Panc1 (cell line): ENCODE results near the gene NFATC2. TPM values are rescaled to one million over a fixed set of nuclear protein-coding genes. Genes with fewer than 3 reads are reported as not detected.
A peak's percentile ranks its signal among the peaks of the same experiment; 100 is the strongest.

Experiments used
- ATAC-seq: fragments of 200-7000 bp; cut with Tn5 transposase; 2 replicates; pipeline ENCODE4 v1.9.1; 2020; ENCODE audit warnings: mild to moderate bottlenecking, moderate library complexity
- BruUV-seq: library from RNA; stranded (reverse); fragments of 400-500 nt; replicated peaks from 2 replicates; lab custom pipeline; 2021; lab: Mats Ljungman, UMichigan
- CTCF ChIA-PET: fragments of 300-600 bp; sonication (Branson Sonifier 250); formaldehyde crosslinking; loops from one replicate; lab custom pipeline; 2022; ENCODE audit warnings: antibody characterized with exemption; lab: Charles Lee
- POLR2A ChIA-PET: fragments of 300-600 bp; sonication (Branson Sonifier 250); formaldehyde crosslinking; loops from one replicate; lab custom pipeline; 2022; ENCODE audit warnings: antibody characterized with exemption; lab: Charles Lee
- DNase-seq: peaks from one replicate; pipeline ENCODE4 v3.0.0-alpha.2; 2010; ENCODE audit warnings: low read depth, low spot score
- H3K27ac ChIP-seq: 2 replicates; pipeline ENCODE4 v1.5.1; 2011; ENCODE audit warnings: mild to moderate bottlenecking, low read length, inconsistent platforms
- H3K27me3 ChIP-seq: fragments of 200-500 bp; sonication (Bioruptor generic); 2 replicates; pipeline ENCODE4 v1.6.0; 2014; ENCODE audit warnings: low read length, inconsistent platforms; ENCODE audit not compliant: control insufficient read depth, insufficient read depth
- H3K36me3 ChIP-seq: fragments of 200-500 bp; sonication (Bioruptor generic); 2 replicates; pipeline ENCODE4 v1.5.1; 2014; ENCODE audit warnings: inconsistent platforms, mild to moderate bottlenecking, low read length, moderate library complexity; ENCODE audit not compliant: control insufficient read depth, insufficient read depth
- H3K4me1 ChIP-seq: 2 replicates; pipeline ENCODE4 v1.5.1; 2011; ENCODE audit warnings: inconsistent platforms, mild to moderate bottlenecking, low read length, moderate library complexity; ENCODE audit not compliant: control insufficient read depth, insufficient read depth
- H3K4me3 ChIP-seq, 2 experiments: 2 replicates each; pipeline ENCODE4 v1.5.1; 2011 to 2012; ENCODE audit warnings: low read depth in 2 of 2, low read length in 2 of 2, mild to moderate bottlenecking in 2 of 2, inconsistent platforms in 1 of 2, moderate library complexity in 1 of 2
- H3K9me3 ChIP-seq: fragments of 200-500 bp; sonication (Bioruptor generic); 2 replicates; pipeline ENCODE4 v1.5.1; 2014; ENCODE audit warnings: low read depth, mild to moderate bottlenecking, inconsistent platforms, low read length, moderate library complexity; ENCODE audit not compliant: control insufficient read depth, insufficient read depth
- POLR2AphosphoS5 ChIP-seq: IDR thresholded peaks from 2 replicates; pipeline ENCODE4 v1.6.1; 2012; ENCODE audit warnings: mild to moderate bottlenecking, low read depth, low read length, moderate library complexity
- SIN3A ChIP-seq: IDR thresholded peaks from 2 replicates; pipeline ENCODE4 v1.6.1; 2012; ENCODE audit warnings: low read depth, mild to moderate bottlenecking, low read length, moderate library complexity, borderline replicate concordance; ENCODE audit not compliant: insufficient read depth
- TCF7L2 ChIP-seq: IDR thresholded peaks from 2 replicates; pipeline ENCODE4 v1.6.1; 2011; ENCODE audit warnings: mild to moderate bottlenecking, low read depth, low read length, inconsistent platforms
- in situ Hi-C: cut with HindIII; loops from 2 replicates; pipeline ENCODE4 v1.10.0; 2016; ENCODE audit warnings: low sequenced_read_pairs, low pct_unique_long_range_greater_than_20kb
- intact Hi-C: fragments of 100-400 bp; cut with micrococcal nuclease; formaldehyde crosslinking; loops from one replicate; pipeline ENCODE4 v1.10.0; 2022; ENCODE audit not compliant: unreplicated experiment
- total RNA-seq: library from RNA; stranded (reverse); gene quantifications from one replicate; pipeline ENCODE4 v1.2.1, GENCODE V29; 2021; ENCODE audit not compliant: unreplicated experiment
- TF ChIP-seq, protein P1 (sequence below), 2 experiments: IDR thresholded peaks; 2 replicates each; pipeline ENCODE4 v1.6.1; 2011 to 2012; ENCODE audit warnings: low read depth in 2 of 2, control low read depth in 1 of 2, low read length in 1 of 2, mild to moderate bottlenecking in 1 of 2, moderate library complexity in 1 of 2; ENCODE audit not compliant: insufficient read depth in 1 of 2
- TF ChIP-seq, protein P2 (sequence below): fragments of 450-650 bp; IDR thresholded peaks from 2 replicates; pipeline ENCODE4 v1.5.1; 2017; ENCODE audit warnings: mild to moderate bottlenecking

The NFATC2 gene
- total RNA-seq, 1 experiment from 2014 or later: 10.6 TPM

DNA sequence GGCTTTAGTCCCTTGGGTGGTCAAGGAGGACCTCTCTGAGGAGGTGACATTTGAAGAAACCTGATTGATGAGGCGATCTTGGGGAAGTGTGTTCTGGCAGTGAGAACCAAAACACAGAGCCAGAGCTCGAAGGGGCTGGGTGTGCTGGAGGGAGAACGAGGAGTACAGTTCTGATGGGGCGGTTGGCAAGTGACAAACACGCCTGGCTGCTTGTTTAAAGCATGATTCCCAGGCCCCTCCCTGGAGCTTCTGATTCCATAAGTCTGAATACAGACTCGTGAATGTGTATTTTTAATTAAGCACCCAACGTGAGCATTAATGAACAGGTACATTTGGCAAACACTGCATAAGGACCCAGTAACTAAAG lies 886 bp upstream of the NFATC2 start:
- CTCF ChIA-PET: no interaction called here
- Histone ChIP-seq H3K4me3 (no peak overlapping the region), H3K27ac (no peak overlapping the region), H3K36me3 (no peaks in the 10 kb centered on the region), H3K4me1 (peaks cover 20% of the 10 kb centered on the region), H3K27me3 (no peaks in the 10 kb centered on the region), H3K9me3 (no peaks in the 10 kb centered on the region)
- no peak for ATAC-seq
- TF ChIP-seq POLR2AphosphoS5: no peak
- TF ChIP-seq TCF7L2: no peak
- TF ChIP-seq, protein P1, sequence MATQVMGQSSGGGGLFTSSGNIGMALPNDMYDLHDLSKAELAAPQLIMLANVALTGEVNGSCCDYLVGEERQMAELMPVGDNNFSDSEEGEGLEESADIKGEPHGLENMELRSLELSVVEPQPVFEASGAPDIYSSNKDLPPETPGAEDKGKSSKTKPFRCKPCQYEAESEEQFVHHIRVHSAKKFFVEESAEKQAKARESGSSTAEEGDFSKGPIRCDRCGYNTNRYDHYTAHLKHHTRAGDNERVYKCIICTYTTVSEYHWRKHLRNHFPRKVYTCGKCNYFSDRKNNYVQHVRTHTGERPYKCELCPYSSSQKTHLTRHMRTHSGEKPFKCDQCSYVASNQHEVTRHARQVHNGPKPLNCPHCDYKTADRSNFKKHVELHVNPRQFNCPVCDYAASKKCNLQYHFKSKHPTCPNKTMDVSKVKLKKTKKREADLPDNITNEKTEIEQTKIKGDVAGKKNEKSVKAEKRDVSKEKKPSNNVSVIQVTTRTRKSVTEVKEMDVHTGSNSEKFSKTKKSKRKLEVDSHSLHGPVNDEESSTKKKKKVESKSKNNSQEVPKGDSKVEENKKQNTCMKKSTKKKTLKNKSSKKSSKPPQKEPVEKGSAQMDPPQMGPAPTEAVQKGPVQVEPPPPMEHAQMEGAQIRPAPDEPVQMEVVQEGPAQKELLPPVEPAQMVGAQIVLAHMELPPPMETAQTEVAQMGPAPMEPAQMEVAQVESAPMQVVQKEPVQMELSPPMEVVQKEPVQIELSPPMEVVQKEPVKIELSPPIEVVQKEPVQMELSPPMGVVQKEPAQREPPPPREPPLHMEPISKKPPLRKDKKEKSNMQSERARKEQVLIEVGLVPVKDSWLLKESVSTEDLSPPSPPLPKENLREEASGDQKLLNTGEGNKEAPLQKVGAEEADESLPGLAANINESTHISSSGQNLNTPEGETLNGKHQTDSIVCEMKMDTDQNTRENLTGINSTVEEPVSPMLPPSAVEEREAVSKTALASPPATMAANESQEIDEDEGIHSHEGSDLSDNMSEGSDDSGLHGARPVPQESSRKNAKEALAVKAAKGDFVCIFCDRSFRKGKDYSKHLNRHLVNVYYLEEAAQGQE (IDR thresholded peaks at IDR 0.05; ENCODE audit: insufficient read depth in 1 of 2, low read depth in 2 of 2, low read length in 1 of 2): no peak
- TF ChIP-seq, protein P2, sequence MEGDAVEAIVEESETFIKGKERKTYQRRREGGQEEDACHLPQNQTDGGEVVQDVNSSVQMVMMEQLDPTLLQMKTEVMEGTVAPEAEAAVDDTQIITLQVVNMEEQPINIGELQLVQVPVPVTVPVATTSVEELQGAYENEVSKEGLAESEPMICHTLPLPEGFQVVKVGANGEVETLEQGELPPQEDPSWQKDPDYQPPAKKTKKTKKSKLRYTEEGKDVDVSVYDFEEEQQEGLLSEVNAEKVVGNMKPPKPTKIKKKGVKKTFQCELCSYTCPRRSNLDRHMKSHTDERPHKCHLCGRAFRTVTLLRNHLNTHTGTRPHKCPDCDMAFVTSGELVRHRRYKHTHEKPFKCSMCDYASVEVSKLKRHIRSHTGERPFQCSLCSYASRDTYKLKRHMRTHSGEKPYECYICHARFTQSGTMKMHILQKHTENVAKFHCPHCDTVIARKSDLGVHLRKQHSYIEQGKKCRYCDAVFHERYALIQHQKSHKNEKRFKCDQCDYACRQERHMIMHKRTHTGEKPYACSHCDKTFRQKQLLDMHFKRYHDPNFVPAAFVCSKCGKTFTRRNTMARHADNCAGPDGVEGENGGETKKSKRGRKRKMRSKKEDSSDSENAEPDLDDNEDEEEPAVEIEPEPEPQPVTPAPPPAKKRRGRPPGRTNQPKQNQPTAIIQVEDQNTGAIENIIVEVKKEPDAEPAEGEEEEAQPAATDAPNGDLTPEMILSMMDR: no peak
- no peak for TF ChIP-seq SIN3A
- intact Hi-C loops (no loop called here), in situ Hi-C loops (no loop called here)
- BruUV-seq: no TSS peak
- POLR2A ChIA-PET: no interaction called here
- no peak for DNase-seq

DNA sequence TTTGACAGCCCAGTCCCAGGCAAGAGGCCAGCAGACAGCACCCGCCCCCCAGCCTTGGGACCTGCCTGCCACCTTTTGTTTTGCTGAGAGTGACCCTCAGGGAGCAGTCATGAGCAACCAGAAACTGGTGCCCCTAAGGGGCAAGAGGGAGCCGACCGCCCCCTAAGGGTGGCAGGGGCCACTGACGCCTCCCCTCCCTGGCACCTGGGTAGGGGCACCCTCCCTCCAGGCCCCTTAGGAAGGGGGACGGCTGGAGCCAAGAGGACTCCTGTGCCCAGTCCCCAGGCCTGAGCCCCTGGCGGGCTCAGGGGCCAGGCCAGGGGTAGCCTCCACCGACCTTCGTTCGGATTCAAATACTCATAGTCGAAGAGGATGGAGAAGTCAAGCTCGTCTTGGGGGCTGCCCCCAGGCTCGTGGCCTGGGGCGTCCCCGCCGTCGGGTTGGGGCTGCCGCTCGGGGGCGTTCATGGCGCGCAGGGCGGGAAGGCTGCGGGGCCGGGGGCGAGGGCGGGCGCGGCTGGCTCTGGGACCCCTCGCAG lies 417 bp downstream of the NFATC2 start:
- Histone ChIP-seq H3K9me3 (no peaks in the 10 kb centered on the region), H3K27me3 (no peaks in the 10 kb centered on the region), H3K27ac (no peak overlapping the region), H3K4me3 (peak overlapping the region; percentile 17 to 33), H3K36me3 (no peaks in the 10 kb centered on the region), H3K4me1 (peaks cover 21% of the 10 kb centered on the region)
- in situ Hi-C loops (no loop called here), intact Hi-C loops (no loop called here)
- ChIA-PET CTCF (interaction anchor here (0.6 to 0.9 kb wide), 3 partner anchors 9 to 216 kb away, joined by 3 read pairs; no protein-coding TSS in a partner anchor), POLR2A (interaction anchor here (0.6 kb wide), 1 partner anchor 22 kb away, joined by 3 read pairs; no protein-coding TSS in a partner anchor)
- BruUV-seq: no TSS peak
- peak; percentile 42 for ATAC-seq
- TF ChIP-seq, protein P2: peak; percentile 59
- TF ChIP-seq, protein P1 (IDR thresholded peaks at IDR 0.05; ENCODE audit: insufficient read depth in 1 of 2, low read depth in 2 of 2, low read length in 1 of 2): no peak
- DNase-seq: no peak
